SKM-1 (cell line): Measurements from ENCODE around the gene SH2D2A.

Source experiments
- DNase-seq: peaks from one replicate; lab custom pipeline; 2025; ENCODE audit not compliant: unreplicated experiment; lab: John Stamatoyannopoulos, UW

The SH2D2A gene

DNA sequence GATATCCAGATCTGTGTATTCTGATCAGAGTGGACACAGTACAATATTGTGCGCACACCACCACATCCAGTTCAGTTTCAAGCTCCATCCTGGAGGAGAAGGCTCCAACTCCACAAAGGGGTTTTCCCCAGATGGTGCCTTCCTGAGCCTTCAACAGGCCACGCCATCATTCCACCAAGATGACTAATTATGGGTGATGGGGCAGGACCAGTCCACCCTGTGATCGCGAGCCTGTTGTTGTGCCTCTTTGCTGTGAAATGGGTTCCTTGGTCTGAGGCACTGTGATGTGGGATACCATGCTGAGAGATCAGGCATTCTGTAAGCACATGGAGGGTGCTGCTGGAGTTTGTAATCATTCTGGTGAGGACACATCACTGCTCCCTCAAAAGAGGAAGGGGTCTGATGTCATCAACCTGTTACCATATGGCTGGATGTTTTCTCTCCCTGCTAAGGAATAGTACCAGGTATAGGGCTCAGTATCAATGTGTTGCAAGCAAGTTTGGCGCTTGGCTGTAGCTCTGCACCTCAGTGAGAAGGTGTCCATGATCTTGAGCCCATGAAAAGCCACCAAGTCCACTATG lies 6.7 kb upstream of the SH2D2A start:
- DNase-seq: no peak

DNA sequence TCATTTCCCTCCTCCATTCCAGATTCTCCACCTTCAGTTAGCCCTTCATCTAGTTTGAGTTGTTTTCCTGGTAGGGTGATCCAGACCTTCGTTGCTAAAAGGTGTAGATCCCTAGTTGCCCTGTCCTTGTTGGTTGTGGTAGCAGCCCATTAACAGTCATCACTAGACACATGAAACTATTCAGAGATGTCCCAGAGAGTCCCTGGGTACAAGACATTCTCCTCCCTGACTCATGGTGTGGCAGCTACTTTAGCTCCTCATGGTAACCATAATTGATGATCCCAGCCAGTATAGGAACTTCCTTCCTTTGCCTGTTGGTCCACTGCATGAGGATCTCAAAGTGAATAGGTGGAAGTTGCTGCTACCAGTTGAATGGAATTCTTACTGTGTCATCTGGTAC lies 6.0 kb upstream of the SH2D2A start:
- no peak for DNase-seq

DNA sequence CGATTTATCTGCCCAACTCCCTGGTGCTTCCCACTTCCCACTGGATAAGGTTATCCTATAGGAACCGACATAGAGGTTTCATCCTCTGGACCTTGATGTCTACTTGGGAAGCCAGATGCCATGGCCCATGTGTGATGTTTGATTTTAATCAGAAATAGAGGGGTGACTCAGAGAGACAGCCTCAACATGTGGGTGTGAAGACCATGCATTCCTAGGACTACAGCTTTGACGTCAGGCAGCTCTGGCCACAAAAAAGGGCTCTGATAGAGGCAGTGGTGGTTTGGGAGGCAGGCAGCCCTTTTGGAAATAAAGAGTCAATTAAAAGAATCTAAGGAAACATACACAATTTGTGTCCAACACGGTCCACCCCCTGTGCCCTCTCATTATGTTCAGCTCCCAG lies 5.2 kb upstream of the SH2D2A start:
- no peak for DNase-seq

GRCh38 chr1:156815961-156816422 lies 656 bp downstream of the SH2D2A start:
- DNase-seq: no peak

DNA sequence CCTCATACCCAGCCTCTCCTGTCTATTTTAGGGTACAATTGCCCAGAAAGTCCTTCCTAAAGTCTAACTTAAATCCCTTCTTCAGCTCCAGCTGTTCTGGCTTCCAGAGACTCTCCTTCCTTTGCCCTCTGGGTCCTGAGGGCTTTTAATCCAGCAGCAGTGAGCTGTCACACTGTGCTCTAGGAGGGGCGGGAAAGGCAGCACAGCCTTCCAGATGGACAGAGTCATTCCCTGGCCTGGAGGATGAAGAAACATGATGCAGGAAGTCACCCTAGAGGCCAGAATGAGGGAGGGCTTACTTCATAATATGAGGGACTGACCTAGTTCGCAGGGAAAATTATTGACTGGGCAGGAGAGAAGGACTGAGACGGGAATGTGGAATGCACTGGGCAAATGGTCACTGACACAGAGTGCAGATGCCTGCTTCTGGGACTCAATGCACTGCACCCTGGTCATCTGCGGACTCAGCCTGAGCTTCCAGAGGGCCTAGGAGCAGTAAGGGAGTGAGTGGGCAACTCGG lies 1.3 kb downstream of the SH2D2A start:
- DNase-seq: no peak

GRCh38 chr1:156814571-156815260 lies 1.9 kb downstream of the SH2D2A start:
- DNase-seq: no peak

DNA sequence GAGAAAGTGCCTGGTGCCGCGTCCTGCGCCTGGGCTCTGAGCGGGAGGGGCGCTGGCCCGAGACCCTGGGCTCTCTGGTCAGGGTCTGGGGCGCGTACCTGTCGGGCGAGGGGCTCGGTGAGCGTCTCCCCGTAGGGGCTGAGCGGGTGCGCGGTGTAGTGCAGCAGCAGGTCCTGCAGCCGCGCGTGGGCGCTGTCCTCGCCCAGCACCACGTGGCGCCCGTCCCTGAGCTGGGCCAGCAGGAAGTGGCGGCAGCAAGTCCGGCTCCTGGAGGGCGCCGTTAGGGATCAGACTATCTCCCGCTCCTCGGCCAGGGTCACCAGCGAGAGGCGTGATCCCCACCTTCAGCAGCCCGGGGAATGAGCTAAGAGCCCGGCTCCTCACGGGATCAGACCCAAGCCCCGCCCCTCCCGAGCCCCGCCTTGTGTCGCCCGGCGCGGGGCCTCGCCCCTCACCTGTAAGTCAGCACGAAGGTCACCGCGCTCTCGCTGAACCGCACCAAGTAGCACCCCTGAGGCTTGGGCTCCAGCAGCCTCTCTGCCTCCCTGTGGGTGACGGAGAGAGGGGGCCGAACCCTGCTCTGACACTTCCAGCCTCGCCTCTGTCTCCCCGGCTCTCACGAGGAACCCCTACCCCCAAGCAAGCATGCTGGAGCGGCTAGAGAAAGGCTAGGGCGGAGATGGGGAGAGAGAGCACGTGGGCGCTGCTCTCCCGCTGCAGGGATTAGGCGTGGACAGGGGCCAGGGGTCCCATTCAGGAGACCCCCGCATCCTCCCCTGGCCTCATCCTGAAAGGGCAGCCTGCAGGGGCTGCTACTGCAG lies 2.7 kb downstream of the SH2D2A start:
- peak; percentile 46 for DNase-seq

GRCh38 chr1:156813298-156813697 lies 3.4 kb downstream of the SH2D2A start:
- DNase-seq: no peak

DNA sequence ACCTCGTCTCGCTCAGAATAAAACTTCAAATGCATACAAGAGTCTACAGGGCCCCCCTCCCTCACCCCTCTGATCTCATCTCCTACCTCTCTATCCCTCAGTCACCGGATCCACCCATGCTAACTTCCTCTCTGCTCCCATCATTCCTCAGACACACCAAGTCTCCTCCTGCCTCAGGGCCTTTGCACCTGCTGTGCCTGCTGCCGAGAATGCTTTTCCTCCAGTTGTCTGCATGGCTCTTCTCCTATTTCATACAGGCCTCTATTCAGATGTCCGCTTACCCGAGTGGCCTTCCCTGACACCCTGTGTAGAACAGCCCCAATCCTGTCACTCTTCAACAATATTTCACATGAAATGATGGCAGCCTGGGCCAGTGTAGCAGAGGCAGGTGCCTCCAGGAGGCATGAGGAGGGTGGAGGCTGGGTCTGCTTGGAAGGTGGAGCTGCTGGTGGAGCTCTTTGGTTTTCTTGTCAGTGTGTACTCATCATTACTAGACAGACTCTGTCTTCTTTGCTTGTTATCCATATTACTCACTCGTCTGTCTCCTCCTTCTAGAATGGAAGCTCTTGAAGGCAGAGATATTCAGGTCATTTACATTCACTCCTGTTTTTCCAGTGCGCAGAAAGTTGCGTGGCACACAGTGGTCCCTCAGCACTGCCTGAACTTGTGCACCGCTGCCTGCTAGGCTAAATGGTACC lies 4.2 kb downstream of the SH2D2A start:
- DNase-seq: no peak

DNA sequence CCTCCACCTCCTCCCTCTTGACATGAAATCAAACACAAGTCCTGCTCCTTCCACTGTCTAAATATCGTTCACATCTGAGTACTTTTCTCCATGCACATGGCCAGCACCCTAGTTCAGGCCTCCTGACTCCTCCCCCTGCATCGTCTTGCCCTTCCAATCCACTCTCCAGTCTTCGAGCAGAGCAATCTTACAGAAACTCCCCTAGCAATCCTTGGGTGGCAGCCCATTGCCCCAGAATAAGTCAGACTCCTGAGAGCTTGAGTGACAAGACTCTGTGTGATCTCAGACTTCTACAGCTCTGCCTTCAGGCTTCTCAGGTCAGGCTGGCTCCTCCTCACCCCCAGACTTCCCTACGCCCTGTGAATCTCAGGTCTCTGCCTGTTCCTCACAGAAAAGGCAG lies 5.5 kb downstream of the SH2D2A start:
- no peak for DNase-seq

DNA sequence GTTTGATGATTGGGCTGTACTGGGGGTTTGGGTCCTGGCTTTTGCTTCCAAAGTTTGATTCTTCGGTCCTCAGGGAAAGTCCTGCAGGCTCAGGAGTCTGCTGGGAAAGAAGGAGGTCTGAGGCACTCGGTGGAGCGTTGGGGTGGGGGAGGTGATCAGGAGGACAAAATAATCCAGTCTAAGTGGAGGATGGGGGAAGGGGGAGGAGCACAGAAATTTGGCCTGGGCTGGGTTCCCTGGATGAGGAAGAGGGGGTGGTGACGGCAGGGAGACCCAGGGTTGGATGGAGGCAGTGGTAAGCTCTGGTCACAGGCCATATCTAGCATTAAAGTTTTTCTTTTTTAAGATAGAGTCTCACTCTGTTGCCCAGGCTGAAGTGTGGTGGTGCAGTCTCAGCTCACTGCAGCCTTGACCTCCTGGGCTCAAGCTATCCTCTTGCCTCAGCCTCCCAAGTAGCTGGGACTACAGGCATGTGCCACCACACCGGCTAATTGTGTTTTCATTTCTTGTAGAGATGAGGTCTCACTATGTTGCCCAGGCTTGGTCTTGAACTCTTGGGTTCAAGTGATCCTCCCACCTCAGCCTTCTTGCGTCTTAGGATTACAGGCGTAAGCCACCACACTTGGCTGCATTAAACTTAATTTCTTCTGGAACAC lies 6.8 kb downstream of the SH2D2A start:
- no peak for DNase-seq

DNA sequence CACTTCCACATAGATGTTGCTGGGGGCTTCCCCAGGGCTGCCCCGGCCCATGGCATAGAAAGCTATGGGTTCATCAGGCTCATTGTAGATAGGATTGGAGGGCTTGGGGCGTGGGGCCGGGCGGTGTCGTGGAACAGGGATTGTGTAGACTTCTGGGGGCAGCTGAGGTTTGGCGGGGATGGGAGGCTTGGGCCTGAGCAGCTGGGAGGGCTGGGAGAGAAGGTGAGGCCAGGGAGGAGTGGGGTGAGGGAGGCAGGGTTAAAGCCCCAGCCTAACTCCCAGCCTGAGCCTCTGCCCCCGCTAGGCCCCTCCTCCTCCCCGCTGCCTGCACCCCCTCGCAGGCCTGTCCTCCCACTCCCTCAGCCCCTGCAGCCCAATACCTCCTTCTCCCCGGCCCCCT lies 7.4 kb downstream of the SH2D2A start:
- no peak for DNase-seq

GRCh38 chr1:156808186-156809030 lies 8.2 kb downstream of the SH2D2A start:
- no peak for DNase-seq

- no peak for DNase-seq
Observed at GRCh38 chr1:156807627-156808026, 9.0 kb downstream of the SH2D2A start.

GRCh38 chr1:156806512-156807440 lies 9.9 kb downstream of the SH2D2A start:
- no peak for DNase-seq

GRCh38 chr1:156805766-156806511 lies 10.7 kb downstream of the SH2D2A start:
- no peak for DNase-seq

DNA sequence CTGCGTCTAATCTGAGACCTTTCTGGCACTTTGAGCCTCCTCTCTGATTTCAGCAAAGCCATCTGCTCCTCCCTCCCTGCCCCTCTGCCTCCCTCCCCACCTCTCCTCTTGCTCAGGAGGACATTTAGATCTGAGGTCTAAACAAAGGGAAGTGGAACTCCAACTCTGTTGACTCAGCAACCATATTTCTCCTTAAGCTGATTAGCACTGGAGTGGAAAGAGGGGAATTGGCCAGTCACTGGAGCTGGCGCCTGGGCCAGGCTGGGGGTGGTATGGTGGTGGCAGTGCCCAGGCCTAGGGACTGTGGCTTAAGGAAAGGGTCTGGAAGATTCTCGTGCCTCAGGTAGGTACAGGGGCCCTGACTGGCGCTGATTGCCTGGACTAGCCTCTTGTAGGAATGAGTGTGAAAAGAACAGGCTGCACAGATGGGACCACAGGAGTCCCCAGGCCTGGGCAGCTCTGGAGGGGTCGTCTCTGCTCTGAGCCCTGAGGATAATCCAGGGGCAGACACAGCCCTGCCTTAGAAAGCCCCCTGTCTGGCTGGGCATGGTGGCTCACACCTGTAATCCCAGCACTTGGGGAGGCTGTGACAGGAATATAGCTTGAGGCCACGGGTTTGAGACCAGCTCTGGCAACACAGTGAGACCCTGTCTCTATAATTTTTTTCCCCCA lies 11.9 kb downstream of the SH2D2A start:
- peak; percentile 94 for DNase-seq

DNA sequence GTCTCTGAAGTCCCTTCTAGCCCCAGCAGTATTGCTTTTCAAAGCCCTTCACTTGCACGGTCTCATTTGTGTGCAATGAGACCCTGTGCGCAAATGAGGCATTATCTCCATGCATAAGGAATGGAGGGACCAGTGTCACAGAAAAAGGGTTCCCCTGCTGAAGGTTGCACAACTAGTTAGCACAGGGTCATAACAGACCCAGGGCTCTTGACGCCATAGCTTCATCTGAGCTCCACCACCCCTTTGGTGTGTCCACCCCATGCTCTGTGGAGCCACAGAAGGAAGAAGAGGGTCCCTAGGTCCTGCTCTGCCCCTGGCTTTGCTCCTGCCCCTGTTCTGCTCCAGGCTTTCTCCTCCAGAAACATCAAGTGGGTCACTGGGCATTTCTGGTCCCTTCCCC lies 12.6 kb downstream of the SH2D2A start:
- no peak for DNase-seq
